ENCODE results near the gene RIPPLY3.
"Not testable (repeated sequence)": the region's sequence is repeated elsewhere in the genome, so short reads cannot be mapped to it uniquely, and the experiment has no call there.

RIPPLY3 gene

DNA sequence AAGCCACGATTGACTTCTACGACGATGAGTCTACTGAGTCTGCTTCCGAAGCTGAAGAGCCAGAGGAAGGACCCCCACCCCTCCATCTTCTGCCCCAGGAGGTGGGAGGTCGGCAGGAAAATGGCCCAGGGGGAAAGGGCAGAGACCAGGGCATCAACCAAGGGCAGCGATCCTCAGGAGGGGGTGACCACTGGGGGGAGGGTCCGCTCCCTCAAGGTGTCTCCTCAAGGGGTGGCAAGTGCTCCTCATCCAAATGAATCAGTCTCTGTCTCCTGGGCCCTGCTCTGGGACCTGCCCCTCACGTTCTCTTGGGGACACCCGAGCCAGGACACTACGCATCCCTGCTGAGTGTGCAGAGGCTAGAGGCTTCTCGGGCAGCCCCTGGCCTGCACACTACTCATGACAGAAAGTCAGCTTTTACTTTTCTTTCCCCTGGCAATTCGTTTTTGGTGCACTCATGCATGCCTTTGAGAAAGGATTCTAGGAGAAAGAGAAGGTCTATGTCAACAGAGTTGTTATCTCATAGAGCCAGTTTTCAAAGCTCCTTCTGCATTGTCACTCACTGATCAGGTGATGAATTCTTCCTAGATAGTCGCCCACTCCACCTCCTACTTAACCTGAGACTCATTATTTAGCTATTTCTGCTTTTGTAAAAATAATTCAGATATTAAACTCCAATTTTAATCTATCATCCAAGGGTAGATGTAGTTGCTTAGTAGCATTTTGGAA, 11.6 kb downstream of the RIPPLY3 start:
- no peak for DNase-seq (ENCODE audit: low spot score)

DNA sequence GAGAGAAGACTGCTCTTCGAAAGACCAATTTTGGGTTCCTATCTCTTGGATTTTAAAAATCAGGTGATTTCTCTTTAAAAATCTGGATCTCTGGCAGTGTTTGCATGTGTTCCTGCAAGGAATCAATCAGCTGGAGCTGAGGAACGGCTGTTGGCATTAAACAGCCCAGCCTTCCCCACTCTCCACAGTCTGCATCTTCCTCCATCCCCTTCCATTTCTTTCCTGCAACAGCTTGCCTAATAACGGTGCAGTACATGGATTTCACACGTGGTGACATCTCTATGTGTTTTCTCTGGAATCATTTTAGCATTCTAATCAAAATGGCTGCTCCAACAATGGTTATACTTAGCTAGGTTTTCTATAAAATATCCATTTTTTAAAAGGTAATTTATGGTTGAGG, 20.0 kb downstream of the RIPPLY3 start:
- DNase-seq (ENCODE audit: low spot score), result no peak

DNA sequence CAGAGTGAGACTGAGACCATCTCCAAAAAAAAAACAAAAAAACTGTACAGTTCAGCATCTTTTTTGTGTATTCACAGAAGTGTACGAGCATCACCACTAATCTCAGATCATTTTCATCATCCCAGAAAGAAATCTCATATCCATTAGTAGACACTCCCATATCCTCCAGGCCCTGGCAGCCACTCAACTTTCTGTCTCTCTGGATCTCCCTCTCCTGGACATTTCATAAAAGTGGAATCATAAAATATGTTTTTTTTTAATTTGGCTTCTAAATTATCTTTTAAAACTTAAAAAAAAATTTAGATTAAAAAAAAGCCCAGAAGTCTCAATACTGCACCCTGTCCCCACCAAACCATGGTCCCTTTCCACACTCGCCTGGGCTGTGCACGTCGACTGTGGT, 22.1 kb downstream of the RIPPLY3 start:
- no peak for DNase-seq (ENCODE audit: low spot score)

DNA sequence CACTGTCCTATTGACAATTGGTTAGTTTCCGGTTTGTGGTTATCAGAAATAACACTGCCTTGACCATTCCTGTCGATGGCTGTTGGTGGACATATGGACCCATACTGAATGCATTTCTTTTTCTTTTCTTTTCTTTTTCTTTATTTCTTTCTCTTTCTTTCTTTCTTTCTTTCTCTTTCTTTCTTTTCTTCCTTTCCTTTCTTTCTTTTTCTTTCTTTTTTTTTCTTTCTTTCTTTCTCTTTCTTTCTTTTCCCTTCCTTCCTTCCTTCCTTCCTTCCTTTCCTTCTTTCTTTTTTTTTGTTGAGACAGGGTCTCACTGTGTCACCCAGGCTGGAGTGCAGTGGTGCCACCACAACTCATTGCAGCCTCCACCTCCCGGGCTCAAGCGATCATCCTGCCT, 24.4 kb downstream of the RIPPLY3 start:
- DNase-seq (ENCODE audit: low spot score), result no peak

DNA sequence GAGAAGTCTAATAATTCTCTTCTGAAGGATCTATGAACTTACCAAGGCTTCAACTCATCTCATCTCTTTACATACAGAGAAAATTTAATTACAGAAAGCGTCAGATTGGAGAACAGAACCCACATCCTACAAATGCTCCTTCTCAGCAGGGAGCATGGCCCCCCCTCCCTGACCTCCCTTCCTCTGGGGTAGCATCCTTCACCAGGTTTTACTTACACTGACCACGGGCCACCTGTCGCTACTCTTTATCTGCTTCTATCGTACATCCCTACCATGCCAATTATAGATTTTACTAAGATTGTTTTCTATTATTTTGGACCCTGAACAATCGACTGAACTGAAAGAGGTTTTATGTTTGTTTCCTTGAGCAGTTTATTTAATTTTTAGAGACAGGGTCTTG, 25.8 kb downstream of the RIPPLY3 start:
- DNase-seq (ENCODE audit: low spot score), result no peak

DNA sequence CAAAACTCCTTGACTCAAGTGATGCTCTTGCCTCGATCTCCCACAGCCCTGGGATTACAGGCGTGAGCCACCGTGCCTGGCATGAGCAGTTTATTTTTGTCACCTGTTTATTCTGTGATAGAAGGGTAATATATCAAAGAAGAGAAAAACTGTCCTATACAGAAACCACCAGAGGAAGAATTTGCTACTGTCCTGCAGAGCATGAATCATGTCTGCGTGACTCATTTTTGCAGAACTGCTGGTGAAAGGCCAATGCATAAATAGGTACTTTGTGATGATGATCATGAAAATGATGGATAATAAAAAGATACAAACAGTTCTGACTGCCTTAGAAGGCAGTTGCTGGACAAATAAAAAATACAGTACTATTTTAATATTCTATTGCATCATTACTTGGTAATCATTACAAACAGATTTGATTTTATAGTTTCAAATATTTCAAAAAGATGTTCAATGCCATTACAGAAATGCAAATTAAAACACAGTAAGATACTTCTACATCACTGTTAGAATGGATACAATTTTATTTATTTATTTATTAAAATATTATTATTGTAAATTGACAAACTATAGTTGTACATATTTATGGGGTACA, 26.5 kb downstream of the RIPPLY3 start:
- DNase-seq (ENCODE audit: low spot score), result no peak

DNA sequence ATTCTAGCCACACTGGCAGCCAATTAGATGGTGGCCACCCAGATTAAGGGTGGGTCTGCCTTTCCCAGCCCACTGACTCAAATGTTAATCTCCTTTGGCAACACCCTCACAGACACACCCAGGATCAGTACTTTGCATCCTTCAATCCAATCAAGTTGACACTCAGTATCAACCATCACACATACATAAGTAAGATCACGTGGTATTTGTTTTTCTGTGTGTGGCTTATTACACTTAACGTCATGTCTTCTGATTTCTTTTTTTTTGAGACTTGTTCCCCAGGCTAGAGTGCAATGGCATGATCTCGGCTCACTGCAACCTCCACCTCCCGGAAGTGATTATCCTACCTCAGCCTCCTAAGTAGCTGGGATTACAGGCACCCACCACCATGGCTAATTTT, 27.9 kb downstream of the RIPPLY3 start:
- DNase-seq (ENCODE audit: low spot score), result not testable (repeated sequence)

DNA sequence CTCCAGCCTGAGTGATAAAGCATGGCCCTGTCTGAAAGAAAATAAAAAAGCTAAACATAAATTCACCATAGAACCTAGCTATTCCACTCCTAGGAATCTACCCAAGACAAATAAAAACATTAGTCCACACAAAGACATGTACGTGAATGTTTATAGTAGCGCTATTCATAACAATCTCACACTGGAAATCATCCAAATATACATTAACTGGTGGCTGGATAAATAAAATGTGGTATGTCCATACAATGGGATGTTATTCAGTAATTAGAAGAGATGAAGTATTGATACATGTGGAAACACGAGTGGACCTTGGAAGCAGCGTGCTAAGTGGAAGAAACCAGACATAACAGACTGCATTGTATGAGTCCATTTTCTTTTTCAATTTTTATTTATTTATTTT, 29.7 kb downstream of the RIPPLY3 start:
- no peak for DNase-seq (ENCODE audit: low spot score)

DNA sequence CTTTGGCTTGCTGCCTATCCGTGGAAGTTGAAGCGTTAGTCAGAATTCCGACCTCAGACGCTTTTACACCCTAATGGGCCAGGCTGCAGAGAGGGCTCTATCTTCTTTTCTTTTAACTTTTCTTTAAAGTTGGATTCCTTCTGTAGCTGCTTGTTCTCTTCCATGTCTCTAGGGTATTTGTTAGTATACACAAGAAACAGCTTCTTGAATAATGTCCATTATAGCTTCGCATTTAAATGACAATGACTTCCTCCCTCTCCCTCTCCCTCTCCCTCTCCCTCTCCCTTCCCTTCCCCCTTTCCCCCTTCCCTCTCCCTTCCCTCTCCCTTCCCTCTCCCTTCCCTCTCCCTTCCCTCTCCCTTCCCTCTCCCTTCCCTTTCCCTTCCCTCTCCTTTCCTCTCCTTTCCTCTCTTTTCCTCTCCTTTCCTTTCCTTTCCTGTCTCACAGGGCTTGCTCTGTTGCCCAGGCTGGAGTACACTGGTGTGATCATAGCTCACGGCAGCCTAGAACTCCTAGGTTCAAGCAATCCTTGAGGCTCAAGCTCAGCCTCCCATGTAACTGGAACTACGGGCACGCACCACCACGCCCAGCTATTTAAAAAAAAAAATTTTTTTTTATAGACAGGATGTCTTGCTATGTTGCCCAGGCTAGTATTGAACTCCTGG, 33.0 kb downstream of the RIPPLY3 start:
- DNase-seq (ENCODE audit: low spot score), result no peak

DNA sequence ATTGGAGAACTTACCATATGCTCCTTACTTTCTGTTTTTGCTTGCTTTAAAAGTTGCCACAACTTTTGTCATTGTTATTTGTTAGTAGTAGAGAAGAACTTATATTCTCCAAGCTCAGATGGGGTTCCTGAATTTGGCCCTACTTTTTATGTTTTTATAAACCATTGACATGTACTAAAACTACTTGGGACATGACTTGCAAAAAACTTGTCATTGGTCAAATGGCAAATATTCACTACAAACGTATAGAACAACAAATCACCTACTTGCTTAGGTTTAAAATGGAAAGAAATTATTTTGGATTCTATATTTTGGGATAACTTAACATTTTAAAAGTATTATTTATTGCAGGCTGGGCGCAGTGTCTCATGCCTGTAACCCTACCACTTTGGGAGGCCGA, 33.7 kb downstream of the RIPPLY3 start:
- no peak for DNase-seq (ENCODE audit: low spot score)

DNA sequence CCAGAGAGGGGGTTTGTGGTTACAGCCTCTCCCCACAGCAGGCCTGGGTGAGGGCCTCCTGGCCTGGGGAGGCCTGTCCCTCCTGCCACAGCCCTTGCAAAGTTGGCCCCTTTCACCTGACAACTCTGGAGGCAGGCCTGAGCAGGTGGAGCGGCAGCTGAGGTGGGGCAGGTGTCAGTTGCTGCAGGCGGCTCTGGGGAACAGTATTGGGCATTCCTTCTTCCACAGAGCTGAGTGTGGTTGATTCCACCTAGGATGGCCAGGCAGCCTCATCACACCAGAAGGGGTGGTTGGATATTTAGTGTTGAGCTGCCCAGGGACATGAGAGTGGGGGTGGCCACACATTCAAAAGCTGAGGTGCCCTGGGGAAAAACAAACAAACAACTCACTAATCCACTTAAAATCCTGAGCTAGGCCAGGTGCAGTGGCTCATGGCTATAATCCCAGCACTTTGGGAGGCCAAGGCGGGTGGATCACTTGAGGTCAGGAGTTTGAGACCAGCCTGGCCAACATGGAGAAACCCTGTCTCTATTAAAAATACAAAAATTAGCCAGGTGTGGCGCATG, 35.3 kb downstream of the RIPPLY3 start:
- DNase-seq (ENCODE audit: low spot score), result no peak

DNA sequence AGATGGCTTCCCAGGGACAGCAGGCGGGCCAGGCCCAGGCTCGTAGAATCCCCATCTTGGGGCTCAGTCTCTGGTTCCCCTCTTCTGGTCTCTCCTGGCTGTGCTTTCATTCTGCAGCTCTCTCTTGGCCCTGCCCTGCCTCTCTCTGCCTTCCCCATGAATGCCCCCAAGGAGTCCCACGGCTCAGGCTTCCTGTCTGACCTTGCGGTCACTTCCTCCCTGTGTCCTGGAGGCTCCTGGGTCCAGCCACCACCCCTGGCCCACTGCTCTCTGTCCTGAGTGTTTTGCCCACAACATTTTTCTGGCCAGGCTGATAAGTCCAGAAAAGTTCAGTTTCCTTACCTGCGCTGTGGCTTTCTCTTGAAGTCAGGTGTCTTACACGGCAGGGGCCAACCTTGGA, 37.3 kb downstream of the RIPPLY3 start:
- no peak for DNase-seq (ENCODE audit: low spot score)

DNA sequence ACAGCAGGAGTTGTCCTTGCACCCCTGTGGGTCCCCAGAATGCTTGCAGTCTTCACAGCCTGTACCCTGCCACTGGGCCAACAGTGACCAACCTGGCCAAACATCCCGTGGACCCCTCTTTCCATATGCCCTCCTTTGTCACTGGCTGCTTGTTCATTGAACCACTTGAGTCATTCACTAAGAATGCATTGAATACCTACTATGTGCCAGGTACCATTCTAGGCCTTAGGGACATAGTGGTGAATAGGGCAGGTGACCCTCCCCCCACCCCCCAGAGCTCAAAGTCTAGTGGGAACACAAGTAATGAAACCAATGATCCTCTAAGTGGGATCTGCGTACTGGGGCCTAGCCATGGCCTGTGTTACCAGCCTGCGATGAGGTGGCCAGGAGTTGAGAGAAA, 38.1 kb downstream of the RIPPLY3 start:
- no peak for DNase-seq (ENCODE audit: low spot score)

DNA sequence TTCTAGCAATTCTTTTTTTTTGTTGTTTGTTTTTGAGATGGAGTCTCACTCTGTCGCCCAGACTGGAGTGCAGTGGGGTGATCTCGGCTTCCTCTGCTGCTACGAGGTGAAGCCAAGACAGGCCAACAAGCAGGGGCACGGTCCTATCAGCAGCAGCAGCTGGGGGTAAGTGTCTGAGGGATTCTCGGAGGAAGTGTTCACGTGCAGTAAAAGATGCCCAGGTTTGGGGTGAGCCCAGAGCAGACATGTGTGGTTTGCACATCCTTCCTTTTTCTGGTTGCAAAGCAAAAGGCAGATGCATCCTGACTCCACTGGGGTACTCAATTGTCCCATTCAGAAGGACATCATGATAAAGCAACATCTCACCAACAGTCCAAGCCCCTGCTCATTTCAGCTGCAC, 38.6 kb downstream of the RIPPLY3 start:
- no peak for DNase-seq (ENCODE audit: low spot score)

DNA sequence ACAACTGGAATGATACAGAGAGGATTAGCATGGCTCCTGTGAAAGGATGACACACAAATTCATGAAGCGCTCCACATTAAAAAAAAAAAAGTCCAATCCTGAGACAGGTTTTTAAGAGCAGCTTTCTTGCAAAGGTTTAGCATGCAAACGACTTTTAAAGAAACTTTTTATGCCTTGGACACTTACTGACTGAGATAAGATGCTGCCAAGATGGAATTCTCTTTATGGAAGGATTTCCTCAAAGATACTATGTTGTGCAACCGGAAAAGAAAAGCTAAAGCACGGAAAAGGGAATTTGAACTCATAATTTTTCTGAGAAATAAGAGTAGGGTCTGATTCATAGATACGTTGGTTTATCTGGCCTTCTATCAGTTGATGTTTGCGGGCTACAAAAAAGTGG, 39.1 kb downstream of the RIPPLY3 start:
- DNase-seq (ENCODE audit: low spot score), result no peak

DNA sequence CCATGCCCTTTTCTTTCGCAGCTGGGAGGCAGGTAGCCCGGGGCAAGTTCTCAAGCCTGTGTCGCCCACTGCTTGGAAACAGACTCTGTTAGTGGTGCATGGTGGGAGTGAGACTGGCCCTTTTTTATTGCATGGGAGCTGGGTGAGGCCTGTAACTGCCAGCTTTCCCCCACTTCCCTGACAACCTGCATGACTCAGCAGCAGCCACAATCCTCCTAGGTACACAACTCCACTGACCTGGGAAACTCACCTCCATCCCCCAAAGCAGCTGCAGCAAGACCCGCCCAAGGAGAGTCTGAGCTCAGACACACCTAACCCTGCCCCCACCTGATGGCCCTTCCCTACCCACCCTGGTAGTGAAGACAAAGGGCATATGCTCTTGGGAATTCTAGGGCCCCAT, 40.6 kb downstream of the RIPPLY3 start:
- DNase-seq (ENCODE audit: low spot score), result no peak

DNA sequence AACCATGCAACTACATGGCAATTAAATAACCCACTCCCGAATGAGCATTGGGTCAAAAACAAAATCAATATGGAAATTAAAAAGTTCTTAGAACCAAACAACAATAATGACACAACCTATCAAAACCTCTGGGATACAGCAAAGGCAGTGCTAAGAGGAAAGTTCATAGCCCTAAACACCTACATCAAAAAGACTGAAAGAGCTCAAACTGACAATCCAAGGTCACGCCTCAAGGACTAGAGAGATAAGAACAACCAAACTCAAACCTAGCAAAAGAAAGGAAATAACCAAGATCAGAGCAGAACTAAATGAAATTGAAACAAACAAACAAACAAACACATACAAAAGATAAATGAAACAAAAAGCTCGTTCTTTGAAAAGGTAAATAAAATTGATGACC, 43.2 kb downstream of the RIPPLY3 start:
- DNase-seq (ENCODE audit: low spot score), result not testable (repeated sequence)

DNA sequence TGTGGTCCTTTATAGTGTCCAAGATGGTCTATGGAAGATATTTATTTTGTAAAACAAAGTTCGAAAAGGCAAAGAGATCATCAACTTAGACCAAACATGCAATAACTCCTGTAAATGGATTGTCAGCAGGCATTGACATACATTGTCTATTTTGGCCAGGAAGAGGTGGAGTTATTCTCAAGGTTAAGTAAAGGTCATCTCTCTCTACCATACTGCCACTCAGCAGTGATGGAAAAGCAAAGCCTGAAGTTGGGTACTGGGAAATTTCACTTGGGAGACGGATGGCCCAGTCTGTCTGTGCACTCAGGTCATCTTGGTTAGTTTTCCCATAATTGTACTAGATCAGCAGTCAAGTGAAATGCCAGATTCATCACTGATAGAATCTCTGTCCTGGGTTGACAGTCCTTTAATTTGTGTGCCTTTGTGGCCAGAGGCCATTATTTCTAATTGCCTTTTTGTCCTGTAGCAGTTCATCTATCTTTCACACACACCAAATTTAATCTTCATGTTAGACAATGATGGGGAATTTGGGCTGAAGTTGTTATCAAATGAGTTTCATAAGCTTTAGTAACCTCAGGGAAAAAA, 48.9 kb downstream of the RIPPLY3 start:
- no peak for DNase-seq (ENCODE audit: low spot score)

DNA sequence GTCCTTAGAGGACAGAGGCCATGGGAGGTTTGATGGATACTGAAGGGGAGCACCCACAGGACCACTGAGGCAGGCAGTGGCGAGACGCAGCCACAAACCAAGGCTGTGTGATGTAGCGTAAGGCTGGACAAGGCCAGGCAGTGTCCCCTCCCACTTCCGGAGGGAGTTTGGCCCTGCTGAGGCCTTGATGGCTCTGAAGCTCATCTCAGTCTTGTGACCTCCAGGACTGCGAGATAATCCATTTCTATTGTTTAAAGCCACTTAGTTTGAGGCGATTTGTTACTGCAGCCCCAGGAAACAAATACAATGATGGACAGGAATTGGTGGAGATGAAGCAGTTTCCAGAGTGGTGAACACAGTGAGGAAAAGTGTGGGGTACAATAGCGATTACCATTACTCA, 51.1 kb downstream of the RIPPLY3 start:
- DNase-seq (ENCODE audit: low spot score), result no peak

DNA sequence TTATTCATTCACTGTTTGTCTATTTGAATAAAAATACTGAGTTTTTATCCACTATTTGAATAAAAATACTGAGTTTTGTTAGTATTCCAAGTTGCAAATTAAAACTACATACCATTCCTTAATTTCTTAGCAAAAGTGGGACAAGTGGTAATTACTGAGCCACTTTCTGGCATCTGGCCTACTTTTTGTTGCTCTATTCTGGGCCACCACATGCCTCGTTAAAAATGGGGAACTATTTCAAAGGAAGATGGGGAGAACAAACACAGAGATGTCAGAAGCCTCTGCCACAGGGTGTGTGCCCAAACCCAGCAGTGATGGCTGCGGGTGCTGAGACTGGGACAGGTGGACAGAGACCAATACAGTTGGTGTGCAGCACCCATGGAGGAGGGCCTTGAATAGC, 51.8 kb downstream of the RIPPLY3 start:
- no peak for DNase-seq (ENCODE audit: low spot score)

DNA sequence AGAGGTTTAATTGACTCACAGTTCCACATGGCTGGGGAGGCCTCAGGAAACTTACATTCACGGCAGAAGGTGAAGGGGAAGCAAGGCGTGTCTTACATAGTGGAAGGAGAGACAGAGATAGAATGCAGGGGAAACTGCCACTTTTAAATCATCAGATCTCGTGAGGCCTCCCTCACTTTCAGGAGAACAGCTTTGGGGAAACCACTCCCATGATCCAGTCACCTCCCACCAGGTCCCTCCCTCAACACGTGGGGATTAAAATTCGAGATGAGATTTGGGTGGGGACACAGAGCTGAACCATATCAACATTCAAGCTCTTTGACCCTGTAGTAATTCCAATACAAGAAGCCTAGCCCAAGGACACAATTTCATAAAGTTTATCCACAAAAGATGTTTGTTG, 52.7 kb downstream of the RIPPLY3 start:
- no peak for DNase-seq (ENCODE audit: low spot score)

DNA sequence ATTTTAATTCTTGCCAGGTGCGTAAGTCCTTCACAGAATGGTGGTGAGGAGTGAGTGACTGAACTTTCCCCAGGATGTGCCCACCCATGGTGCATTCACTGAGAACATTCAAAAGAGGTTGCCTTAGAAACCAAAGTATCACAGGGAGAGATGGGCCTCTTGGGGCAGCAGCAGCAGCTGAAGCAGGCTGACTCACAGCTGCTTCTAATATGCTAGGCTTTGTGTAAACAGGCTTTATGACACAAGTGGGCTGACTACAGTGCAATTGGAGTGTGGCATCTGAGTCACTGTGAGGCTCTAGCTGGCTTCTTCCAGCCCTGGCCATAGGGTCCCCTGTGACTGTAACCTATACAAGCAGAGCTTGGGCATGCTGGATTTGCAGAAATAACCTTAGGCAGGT, 53.8 kb downstream of the RIPPLY3 start:
- DNase-seq (ENCODE audit: low spot score), result no peak

All from left forelimb (tissue), 1 donor.